Brain microvascular endothelial cell (primary cell): ENCODE measurements around the gene MOK.

Experiments used
- DNase-seq: peaks from one replicate; pipeline ENCODE4 v3.0.0-alpha.2; 2020
- H3K27ac ChIP-seq: fragments of 250-450 bp; sonication (Bioruptor Pico); 2 replicates; pipeline ENCODE4 v1.5.1; 2020; ENCODE audit warnings: mild to moderate bottlenecking, moderate library complexity
- H3K27me3 ChIP-seq: fragments of 250-450 bp; sonication (Bioruptor Pico); replicated peaks from 2 replicates; pipeline ENCODE4 v1.5.1; 2020; ENCODE audit warnings: mild to moderate bottlenecking
- H3K36me3 ChIP-seq: fragments of 250-450 bp; sonication (Bioruptor Pico); replicated peaks from 2 replicates; pipeline ENCODE4 v1.5.1; 2020; ENCODE audit warnings: mild to moderate bottlenecking
- H3K4me3 ChIP-seq: 2 replicates; pipeline ENCODE4 v1.5.1; 2011; ENCODE audit warnings: low read depth, mild to moderate bottlenecking, control low read depth, low read length, moderate library complexity
- in situ Hi-C: cut with HindIII; loops from 2 replicates; pipeline ENCODE4 v1.10.0; 2017; ENCODE audit warnings: low sequenced_read_pairs, low pct_ligation_motif_present
- TF ChIP-seq, protein P1 (sequence below): IDR thresholded peaks from 2 replicates; pipeline ENCODE4 v1.5.1; 2011; ENCODE audit warnings: low read depth, mild to moderate bottlenecking, moderate library complexity, low read length, control low read depth, inconsistent platforms; ENCODE audit errors: missing control alignments

The MOK gene

GRCh38 chr14:102181187-102181586 lies 123.8 kb downstream of the MOK start:
- H3K4me3 ChIP-seq: no peak overlapping the region
- no peaks in the 10 kb centered on the region for H3K27me3 ChIP-seq
- no peak overlapping the region for H3K27ac ChIP-seq
- TF ChIP-seq, protein P1, sequence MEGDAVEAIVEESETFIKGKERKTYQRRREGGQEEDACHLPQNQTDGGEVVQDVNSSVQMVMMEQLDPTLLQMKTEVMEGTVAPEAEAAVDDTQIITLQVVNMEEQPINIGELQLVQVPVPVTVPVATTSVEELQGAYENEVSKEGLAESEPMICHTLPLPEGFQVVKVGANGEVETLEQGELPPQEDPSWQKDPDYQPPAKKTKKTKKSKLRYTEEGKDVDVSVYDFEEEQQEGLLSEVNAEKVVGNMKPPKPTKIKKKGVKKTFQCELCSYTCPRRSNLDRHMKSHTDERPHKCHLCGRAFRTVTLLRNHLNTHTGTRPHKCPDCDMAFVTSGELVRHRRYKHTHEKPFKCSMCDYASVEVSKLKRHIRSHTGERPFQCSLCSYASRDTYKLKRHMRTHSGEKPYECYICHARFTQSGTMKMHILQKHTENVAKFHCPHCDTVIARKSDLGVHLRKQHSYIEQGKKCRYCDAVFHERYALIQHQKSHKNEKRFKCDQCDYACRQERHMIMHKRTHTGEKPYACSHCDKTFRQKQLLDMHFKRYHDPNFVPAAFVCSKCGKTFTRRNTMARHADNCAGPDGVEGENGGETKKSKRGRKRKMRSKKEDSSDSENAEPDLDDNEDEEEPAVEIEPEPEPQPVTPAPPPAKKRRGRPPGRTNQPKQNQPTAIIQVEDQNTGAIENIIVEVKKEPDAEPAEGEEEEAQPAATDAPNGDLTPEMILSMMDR: no peak
- in situ Hi-C loops: no loop called here
- DNase-seq: no peak
- no peaks in the 10 kb centered on the region for H3K36me3 ChIP-seq

DNA sequence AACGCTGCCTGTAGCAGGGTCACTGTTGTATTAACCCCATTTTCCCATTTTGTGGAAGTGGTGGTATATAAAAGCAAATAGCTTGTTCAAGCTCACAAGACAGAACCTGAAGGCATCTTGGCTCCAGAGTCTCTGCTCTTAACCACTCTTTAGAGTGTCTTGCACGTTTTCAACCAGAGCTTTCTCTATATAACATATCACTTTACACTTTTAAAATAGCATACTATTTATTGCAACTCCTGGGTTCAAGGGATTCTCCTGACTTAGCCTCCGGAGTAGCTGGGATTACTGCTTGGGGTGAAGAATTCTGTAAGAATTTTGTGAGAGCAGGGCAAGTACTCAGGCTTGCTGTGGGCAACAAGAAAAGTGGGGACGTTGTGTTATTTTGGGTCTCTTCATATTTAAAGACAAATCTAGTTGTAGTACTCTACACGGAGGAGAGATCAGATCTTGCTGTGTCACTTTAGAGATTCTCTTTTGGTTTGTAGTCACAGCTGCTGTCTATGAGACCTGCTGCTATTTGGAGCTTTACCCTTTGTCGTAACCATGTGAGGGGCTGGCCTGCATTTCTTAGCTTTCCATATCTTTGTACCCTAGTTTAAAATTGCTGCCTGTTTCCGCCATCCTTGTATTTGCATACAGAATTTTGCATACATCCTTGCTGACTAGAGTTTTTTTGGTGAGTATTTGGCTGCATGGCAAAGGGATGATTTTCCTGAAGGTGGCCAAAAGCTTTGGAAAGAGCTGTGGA lies 124.5 kb downstream of the MOK start:
- in situ Hi-C loops: no loop called here
- Histone ChIP-seq H3K4me3 (no peak overlapping the region), H3K27ac (no peak overlapping the region), H3K36me3 (no peaks in the 10 kb centered on the region), H3K27me3 (no peaks in the 10 kb centered on the region)
- DNase-seq: no peak
- TF ChIP-seq, protein P1: no peak
